Panc1 (cell line): ENCODE measurements around the gene SLC9A3.

Experiments
- POLR2AphosphoS5 ChIP-seq: IDR thresholded peaks from 2 replicates; pipeline ENCODE4 v1.6.1; 2012; ENCODE audit warnings: mild to moderate bottlenecking, low read depth, low read length, moderate library complexity
- TCF7L2 ChIP-seq: IDR thresholded peaks from 2 replicates; pipeline ENCODE4 v1.6.1; 2011; ENCODE audit warnings: mild to moderate bottlenecking, low read depth, low read length, inconsistent platforms
- TF ChIP-seq, protein P1 (sequence below): fragments of 450-650 bp; IDR thresholded peaks from 2 replicates; pipeline ENCODE4 v1.5.1; 2017; ENCODE audit warnings: mild to moderate bottlenecking
- TF ChIP-seq, protein P2 (sequence below), 2 experiments: IDR thresholded peaks; 2 replicates each; pipeline ENCODE4 v1.6.1; 2011 to 2012; ENCODE audit warnings: low read depth in 2 of 2, control low read depth in 1 of 2, low read length in 1 of 2, mild to moderate bottlenecking in 1 of 2, moderate library complexity in 1 of 2; ENCODE audit not compliant: insufficient read depth in 1 of 2

DNA sequence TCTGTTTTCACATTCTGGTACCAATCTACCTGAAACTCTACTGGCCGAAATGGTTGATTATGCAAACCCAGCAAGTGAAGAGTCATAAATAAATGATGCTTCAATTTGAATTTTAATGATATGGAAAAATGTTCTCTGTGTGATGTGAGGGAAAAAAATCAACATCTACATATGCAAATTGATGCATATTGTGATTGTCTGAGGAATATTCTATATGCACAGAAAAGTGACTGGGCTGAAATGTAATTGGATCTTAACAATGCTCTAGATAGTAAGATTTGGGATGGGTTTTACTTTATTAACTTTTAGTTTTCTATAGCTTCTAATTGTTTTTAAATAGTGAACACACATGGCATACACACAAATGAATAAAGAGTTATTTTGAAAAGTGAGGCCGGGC, 25.0 kb upstream of the SLC9A3 start:
- TF ChIP-seq, protein P1, sequence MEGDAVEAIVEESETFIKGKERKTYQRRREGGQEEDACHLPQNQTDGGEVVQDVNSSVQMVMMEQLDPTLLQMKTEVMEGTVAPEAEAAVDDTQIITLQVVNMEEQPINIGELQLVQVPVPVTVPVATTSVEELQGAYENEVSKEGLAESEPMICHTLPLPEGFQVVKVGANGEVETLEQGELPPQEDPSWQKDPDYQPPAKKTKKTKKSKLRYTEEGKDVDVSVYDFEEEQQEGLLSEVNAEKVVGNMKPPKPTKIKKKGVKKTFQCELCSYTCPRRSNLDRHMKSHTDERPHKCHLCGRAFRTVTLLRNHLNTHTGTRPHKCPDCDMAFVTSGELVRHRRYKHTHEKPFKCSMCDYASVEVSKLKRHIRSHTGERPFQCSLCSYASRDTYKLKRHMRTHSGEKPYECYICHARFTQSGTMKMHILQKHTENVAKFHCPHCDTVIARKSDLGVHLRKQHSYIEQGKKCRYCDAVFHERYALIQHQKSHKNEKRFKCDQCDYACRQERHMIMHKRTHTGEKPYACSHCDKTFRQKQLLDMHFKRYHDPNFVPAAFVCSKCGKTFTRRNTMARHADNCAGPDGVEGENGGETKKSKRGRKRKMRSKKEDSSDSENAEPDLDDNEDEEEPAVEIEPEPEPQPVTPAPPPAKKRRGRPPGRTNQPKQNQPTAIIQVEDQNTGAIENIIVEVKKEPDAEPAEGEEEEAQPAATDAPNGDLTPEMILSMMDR = no peak
- no peak for TF ChIP-seq POLR2AphosphoS5
- TF ChIP-seq, protein P2, sequence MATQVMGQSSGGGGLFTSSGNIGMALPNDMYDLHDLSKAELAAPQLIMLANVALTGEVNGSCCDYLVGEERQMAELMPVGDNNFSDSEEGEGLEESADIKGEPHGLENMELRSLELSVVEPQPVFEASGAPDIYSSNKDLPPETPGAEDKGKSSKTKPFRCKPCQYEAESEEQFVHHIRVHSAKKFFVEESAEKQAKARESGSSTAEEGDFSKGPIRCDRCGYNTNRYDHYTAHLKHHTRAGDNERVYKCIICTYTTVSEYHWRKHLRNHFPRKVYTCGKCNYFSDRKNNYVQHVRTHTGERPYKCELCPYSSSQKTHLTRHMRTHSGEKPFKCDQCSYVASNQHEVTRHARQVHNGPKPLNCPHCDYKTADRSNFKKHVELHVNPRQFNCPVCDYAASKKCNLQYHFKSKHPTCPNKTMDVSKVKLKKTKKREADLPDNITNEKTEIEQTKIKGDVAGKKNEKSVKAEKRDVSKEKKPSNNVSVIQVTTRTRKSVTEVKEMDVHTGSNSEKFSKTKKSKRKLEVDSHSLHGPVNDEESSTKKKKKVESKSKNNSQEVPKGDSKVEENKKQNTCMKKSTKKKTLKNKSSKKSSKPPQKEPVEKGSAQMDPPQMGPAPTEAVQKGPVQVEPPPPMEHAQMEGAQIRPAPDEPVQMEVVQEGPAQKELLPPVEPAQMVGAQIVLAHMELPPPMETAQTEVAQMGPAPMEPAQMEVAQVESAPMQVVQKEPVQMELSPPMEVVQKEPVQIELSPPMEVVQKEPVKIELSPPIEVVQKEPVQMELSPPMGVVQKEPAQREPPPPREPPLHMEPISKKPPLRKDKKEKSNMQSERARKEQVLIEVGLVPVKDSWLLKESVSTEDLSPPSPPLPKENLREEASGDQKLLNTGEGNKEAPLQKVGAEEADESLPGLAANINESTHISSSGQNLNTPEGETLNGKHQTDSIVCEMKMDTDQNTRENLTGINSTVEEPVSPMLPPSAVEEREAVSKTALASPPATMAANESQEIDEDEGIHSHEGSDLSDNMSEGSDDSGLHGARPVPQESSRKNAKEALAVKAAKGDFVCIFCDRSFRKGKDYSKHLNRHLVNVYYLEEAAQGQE (IDR thresholded peaks at IDR 0.05; ENCODE audit: insufficient read depth in 1 of 2, low read depth in 2 of 2, low read length in 1 of 2) = no peak
- no peak for TF ChIP-seq TCF7L2
